Kidney tubule cell (primary cell): ENCODE data around the gene ZC3H12D.

Experiments used
- DNase-seq: peaks from one replicate; pipeline ENCODE4 v3.0.0-alpha.2; 2018; ENCODE audit warnings: low spot score

ZC3H12D gene

GRCh38 chr6:149443411-149444181 lies 41.2 kb downstream of the ZC3H12D start:
- no peak for DNase-seq

- no peak for DNase-seq
Measured at GRCh38 chr6:149441740-149442139, 43.1 kb downstream of the ZC3H12D start.

GRCh38 chr6:149440735-149441671 lies 43.8 kb downstream of the ZC3H12D start:
- DNase-seq: no peak

- DNase-seq: no peak
Measured at GRCh38 chr6:149439626-149440025, 45.2 kb downstream of the ZC3H12D start.

GRCh38 chr6:149438855-149439254 lies 46.0 kb downstream of the ZC3H12D start:
- no peak for DNase-seq

GRCh38 chr6:149437212-149437611 lies 47.6 kb downstream of the ZC3H12D start:
- DNase-seq: no peak

- DNase-seq: no peak
Measured at GRCh38 chr6:149436647-149437046, 48.2 kb downstream of the ZC3H12D start.

- no peak for DNase-seq
Measured at GRCh38 chr6:149435919-149436586, 48.8 kb downstream of the ZC3H12D start.

GRCh38 chr6:149433881-149434280 lies 50.9 kb downstream of the ZC3H12D start:
- DNase-seq: no peak

- DNase-seq: no peak
Measured at GRCh38 chr6:149433405-149433804, 51.4 kb downstream of the ZC3H12D start.

GRCh38 chr6:149431905-149432775 lies 52.7 kb downstream of the ZC3H12D start:
- DNase-seq: peak; percentile 76

GRCh38 chr6:149429427-149430360 lies 55.1 kb downstream of the ZC3H12D start:
- no peak for DNase-seq

GRCh38 chr6:149428606-149429005 lies 56.2 kb downstream of the ZC3H12D start:
- DNase-seq: no peak

GRCh38 chr6:149425754-149426153 lies 59.1 kb downstream of the ZC3H12D start:
- no peak for DNase-seq

GRCh38 chr6:149425224-149425623 lies 59.6 kb downstream of the ZC3H12D start:
- no peak for DNase-seq

- DNase-seq: no peak
Measured at GRCh38 chr6:149423964-149424440, 60.8 kb downstream of the ZC3H12D start.

GRCh38 chr6:149422581-149422980 lies 62.2 kb downstream of the ZC3H12D start:
- no peak for DNase-seq

GRCh38 chr6:149421132-149421531 lies 63.7 kb downstream of the ZC3H12D start:
- DNase-seq: no peak

GRCh38 chr6:149419696-149420404 lies 65.0 kb downstream of the ZC3H12D start:
- DNase-seq: peak; percentile 69

GRCh38 chr6:149414821-149415220 lies 70.0 kb downstream of the ZC3H12D start:
- no peak for DNase-seq
